Neutrophil (primary cell): ENCODE measurements around the gene POLDIP3.
A peak's percentile ranks its signal among the peaks of the same experiment; 100 is the strongest.
"Not testable (repeated sequence)": the region's sequence is repeated elsewhere in the genome, so short reads cannot be mapped to it uniquely, and the experiment has no call there.

ENCODE experiments used
- H3K27ac ChIP-seq: fragments of 200-600 bp; sonication (generic); 2 replicates; pipeline ENCODE4 v1.5.1; 2016; ENCODE audit warnings: mild to moderate bottlenecking, moderate library complexity
- H3K27me3 ChIP-seq: fragments of 200-600 bp; sonication (generic); 2 replicates; pipeline ENCODE4 v1.6.0; 2016; ENCODE audit warnings: mild to moderate bottlenecking
- H3K36me3 ChIP-seq: fragments of 200-600 bp; sonication (generic); 2 replicates; pipeline ENCODE4 v1.5.1; 2017
- H3K4me1 ChIP-seq, 2 experiments: fragments of 200-600 bp in 1 of 2; sonication (generic) in 1 of 2; 1 replicate in 1 of 2; 2 replicates in 1 of 2; pipeline versions ENCODE4 v1.5.1 to v1.6.1; 2013 to 2016; ENCODE audit warnings: low read depth in 1 of 2, low read length in 1 of 2, mild to moderate bottlenecking in 1 of 2, moderate library complexity in 1 of 2; ENCODE audit not compliant: control insufficient read depth in 1 of 2, insufficient read depth in 1 of 2
- H3K4me3 ChIP-seq, 2 experiments: fragments of 200-600 bp in 1 of 2; sonication (generic) in 1 of 2; 1 replicate in 1 of 2; 2 replicates in 1 of 2; pipeline ENCODE4 v1.5.1; 2013 to 2016; ENCODE audit warnings: low read depth in 1 of 2, low read length in 1 of 2, mild to moderate bottlenecking in 1 of 2, moderate library complexity in 1 of 2
- H3K9me3 ChIP-seq: fragments of 200-600 bp; sonication (generic); 2 replicates; pipeline ENCODE4 v1.5.1; 2016
- CTCF ChIP-seq: fragments of 200-600 bp; sonication (generic); IDR thresholded peaks from 2 replicates; pipeline ENCODE4 v1.5.1; 2016; ENCODE audit warnings: antibody characterized with exemption

POLDIP3 gene

GRCh38 chr22:42560381-42560780 is 54.3 kb downstream of the POLDIP3 start:
- no peak overlapping the region for H3K27ac ChIP-seq
- H3K4me1 ChIP-seq: peaks cover 0 to 6% of the 10 kb centered on the region in 2 experiments
- H3K4me3 ChIP-seq: no peak overlapping the region
- H3K27me3 ChIP-seq: no peaks in the 10 kb centered on the region
- H3K9me3 ChIP-seq: no peaks in the 10 kb centered on the region
- H3K36me3 ChIP-seq: no peaks in the 10 kb centered on the region
- no peak for TF ChIP-seq CTCF

GRCh38 chr22:42553475-42554361 is 61.0 kb downstream of the POLDIP3 start, which contains the start of gene SERHL2:
TSS of gene SERHL2 (plus strand) at chr22:42553956. CDS start at chr22:42554021, 65 bp downstream.
- Histone ChIP-seq H3K4me3 (peak within 1 kb of the TSS; percentile 40 to 43), H3K27ac (no peak within 1 kb of the TSS), H3K27me3 (peaks cover 39% of the 10 kb centered on the region), H3K9me3 (no peaks in the 10 kb centered on the region), H3K4me1 (peaks cover 6 to 8% of the 10 kb centered on the region in 2 experiments), H3K36me3 (no peaks in the 10 kb centered on the region)
- TF ChIP-seq CTCF: no peak

- H3K27me3 ChIP-seq: peaks cover 50% of the 10 kb centered on the region
- not testable (repeated sequence) for H3K36me3 ChIP-seq, H3K4me1 ChIP-seq, H3K9me3 ChIP-seq, H3K4me3 ChIP-seq, H3K27ac ChIP-seq
These were observed 62.4 kb downstream of the POLDIP3 start for GRCh38 chr22:42552294-42552647.

GRCh38 chr22:42549331-42550060 is 65.2 kb downstream of the POLDIP3 start:
- TF ChIP-seq CTCF: no peak
- Histone ChIP-seq H3K9me3 (no peaks in the 10 kb centered on the region), H3K4me1 (peaks cover 6 to 8% of the 10 kb centered on the region in 2 experiments), H3K36me3 (no peaks in the 10 kb centered on the region), H3K27ac (no peak overlapping the region), H3K27me3 (peaks cover 48% of the 10 kb centered on the region), H3K4me3 (no peak overlapping the region)

- H3K4me1 ChIP-seq: peaks cover 0 to 4% of the 10 kb centered on the region in 2 experiments
- no peak overlapping the region for H3K27ac ChIP-seq
- H3K9me3 ChIP-seq: no peaks in the 10 kb centered on the region
- peaks cover 40% of the 10 kb centered on the region for H3K27me3 ChIP-seq
- no peak overlapping the region for H3K4me3 ChIP-seq
- H3K36me3 ChIP-seq: no peaks in the 10 kb centered on the region
- TF ChIP-seq CTCF: no peak
These were observed 65.9 kb downstream of the POLDIP3 start for GRCh38 chr22:42548597-42549330.

- H3K9me3 ChIP-seq, H3K36me3 ChIP-seq, H3K27ac ChIP-seq, H3K4me1 ChIP-seq, H3K4me3 ChIP-seq: not testable (repeated sequence)
- H3K27me3 ChIP-seq: peaks cover 34% of the 10 kb centered on the region
These were observed 66.6 kb downstream of the POLDIP3 start for GRCh38 chr22:42548126-42548525.
